ENCODE results near the gene DAW1. TPM values are rescaled to one million over a fixed set of nuclear protein-coding genes. Genes with fewer than 3 reads are reported as not detected.

Gene DAW1
- total RNA-seq, 1 donor from 2014 or later: 0.80 TPM

- no peak overlapping the region for H3K27ac Mint-ChIP-seq
- TF ChIP-seq CTCF (conservative IDR thresholded peaks at IDR 0.05): peak; percentile 87
- H3K4me3 Mint-ChIP-seq: no peak overlapping the region
- H3K27me3 Mint-ChIP-seq: peaks cover 13% of the 10 kb centered on the region
- DNase-seq (ENCODE audit: extremely low spot score, unreplicated experiment): no peak
- no peaks in the 10 kb centered on the region for H3K4me1 Mint-ChIP-seq (ENCODE audit: unreplicated experiment)
- no peaks in the 10 kb centered on the region for H3K9me3 Mint-ChIP-seq
- no peaks in the 10 kb centered on the region for H3K36me3 Mint-ChIP-seq
These were observed 19.2 kb downstream of the DAW1 start for GRCh38 chr2:227890495-227891079.

GRCh38 chr2:227891673-227892072 lies 20.2 kb downstream of the DAW1 start:
- Mint-ChIP-seq H3K36me3 (no peaks in the 10 kb centered on the region), H3K4me1 (ENCODE audit: unreplicated experiment) (no peaks in the 10 kb centered on the region), H3K9me3 (no peaks in the 10 kb centered on the region), H3K27ac (no peak overlapping the region), H3K4me3 (no peak overlapping the region), H3K27me3 (peaks cover 14% of the 10 kb centered on the region)
- no peak for DNase-seq (ENCODE audit: extremely low spot score, unreplicated experiment)
- no peak for TF ChIP-seq CTCF (conservative IDR thresholded peaks at IDR 0.05)

- Mint-ChIP-seq H3K36me3 (no peaks in the 10 kb centered on the region), H3K27me3 (peaks cover 7% of the 10 kb centered on the region), H3K27ac (no peak overlapping the region), H3K4me3 (no peak overlapping the region), H3K9me3 (no peaks in the 10 kb centered on the region), H3K4me1 (ENCODE audit: unreplicated experiment) (no peaks in the 10 kb centered on the region)
- DNase-seq (ENCODE audit: extremely low spot score, unreplicated experiment): no peak
- TF ChIP-seq CTCF (conservative IDR thresholded peaks at IDR 0.05): no peak
These were observed 31.9 kb downstream of the DAW1 start for GRCh38 chr2:227903381-227903780.

GRCh38 chr2:227906991-227907390 lies 35.6 kb downstream of the DAW1 start:
- Mint-ChIP-seq H3K9me3 (no peaks in the 10 kb centered on the region), H3K4me3 (no peak overlapping the region), H3K36me3 (no peaks in the 10 kb centered on the region), H3K4me1 (ENCODE audit: unreplicated experiment) (no peaks in the 10 kb centered on the region), H3K27ac (no peak overlapping the region), H3K27me3 (peaks cover 3% of the 10 kb centered on the region)
- no peak for TF ChIP-seq CTCF (conservative IDR thresholded peaks at IDR 0.05)
- DNase-seq (ENCODE audit: extremely low spot score, unreplicated experiment): no peak

GRCh38 chr2:227908266-227909054 lies 37.0 kb downstream of the DAW1 start:
- Mint-ChIP-seq H3K27me3 (peaks cover 3% of the 10 kb centered on the region), H3K4me1 (ENCODE audit: unreplicated experiment) (no peaks in the 10 kb centered on the region), H3K27ac (no peak overlapping the region), H3K9me3 (no peaks in the 10 kb centered on the region), H3K4me3 (no peak overlapping the region), H3K36me3 (no peaks in the 10 kb centered on the region)
- no peak for DNase-seq (ENCODE audit: extremely low spot score, unreplicated experiment)
- no peak for TF ChIP-seq CTCF (conservative IDR thresholded peaks at IDR 0.05)
